ENCODE data around the gene GPR107.

GRCh38 chr9:130165579-130165978 lies 111.9 kb downstream of the GPR107 start:
- TF ChIP-seq CTCF (IDR thresholded peaks at IDR 0.05) (no peak), POLR2A (IDR thresholded peaks at IDR 0.05) (no peak)
